Activated CD4-positive, alpha-beta T cell treated with anti-CD3 and anti-CD28 coated beads, Interleukin-2, amount 50 U/mL, for 48 hours (primary cell): ENCODE data around the gene ZNF771.
A peak's percentile ranks its signal among the peaks of the same experiment; 100 is the strongest.
"Not testable (repeated sequence)": the region's sequence is repeated elsewhere in the genome, so short reads cannot be mapped to it uniquely, and the experiment has no call there.

Experiments
- DNase-seq, 2 experiments: peaks; one replicate each; pipeline ENCODE4 v3.0.0-alpha.2; 2020

The ZNF771 gene

DNA sequence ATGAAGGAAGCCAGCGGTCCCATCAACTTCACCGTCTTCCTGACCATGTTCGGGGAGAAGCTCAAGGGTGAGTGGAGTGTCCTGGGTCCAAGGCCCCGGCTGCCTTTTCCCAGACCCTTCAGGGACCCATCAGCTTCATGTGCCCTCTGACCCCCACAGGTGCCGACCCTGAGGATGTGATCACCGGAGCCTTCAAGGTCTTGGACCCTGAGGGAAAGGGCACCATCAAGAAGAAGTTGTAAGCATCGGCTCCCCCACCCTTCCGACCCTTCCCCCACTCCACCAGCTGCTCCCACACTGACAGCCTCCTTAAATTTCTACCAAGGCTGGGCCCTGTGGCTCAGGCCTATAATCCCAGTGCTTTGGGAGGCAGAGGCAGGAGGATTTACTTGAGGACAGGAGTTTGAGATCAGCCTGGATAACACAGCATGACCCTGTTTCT, 30.9 kb upstream of the ZNF771 start:
- DNase-seq = no peak

DNA sequence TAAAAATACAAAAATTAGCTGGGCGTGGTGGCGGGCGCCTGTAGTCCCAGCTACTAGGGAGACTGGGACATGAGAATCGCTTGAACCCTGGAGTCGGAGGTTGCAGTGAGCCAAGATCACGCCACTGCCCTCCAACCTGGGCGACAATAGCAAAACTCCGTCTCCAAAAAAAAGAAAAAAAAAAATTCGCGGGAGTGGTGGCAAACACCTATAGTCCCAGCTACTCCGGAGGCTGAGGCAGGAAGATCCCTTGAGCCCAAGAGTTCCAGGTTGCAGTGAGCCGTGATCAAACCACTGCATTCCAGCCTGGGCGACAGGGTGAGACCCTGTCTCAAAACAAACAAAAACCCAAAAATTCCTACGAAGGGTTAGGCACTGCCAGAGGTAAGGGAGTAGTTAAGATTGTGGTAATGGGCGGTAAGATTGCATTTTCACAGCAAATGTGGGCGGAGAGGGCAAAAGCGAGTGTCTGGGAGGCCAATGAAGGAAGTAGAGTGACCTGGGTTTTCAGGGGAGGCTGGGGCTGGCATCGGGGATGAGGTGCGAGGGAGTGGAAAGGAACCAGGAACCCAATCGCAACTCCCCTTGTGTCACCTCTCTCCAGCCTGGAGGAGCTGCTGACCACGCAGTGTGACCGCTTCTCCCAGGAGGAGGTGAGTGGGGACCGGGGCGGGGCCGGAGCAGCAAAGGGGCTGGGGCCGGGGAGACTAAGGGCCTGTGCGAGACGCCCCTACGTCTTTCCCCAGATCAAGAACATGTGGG, 30.2 kb upstream of the ZNF771 start:
- no peak for DNase-seq

DNA sequence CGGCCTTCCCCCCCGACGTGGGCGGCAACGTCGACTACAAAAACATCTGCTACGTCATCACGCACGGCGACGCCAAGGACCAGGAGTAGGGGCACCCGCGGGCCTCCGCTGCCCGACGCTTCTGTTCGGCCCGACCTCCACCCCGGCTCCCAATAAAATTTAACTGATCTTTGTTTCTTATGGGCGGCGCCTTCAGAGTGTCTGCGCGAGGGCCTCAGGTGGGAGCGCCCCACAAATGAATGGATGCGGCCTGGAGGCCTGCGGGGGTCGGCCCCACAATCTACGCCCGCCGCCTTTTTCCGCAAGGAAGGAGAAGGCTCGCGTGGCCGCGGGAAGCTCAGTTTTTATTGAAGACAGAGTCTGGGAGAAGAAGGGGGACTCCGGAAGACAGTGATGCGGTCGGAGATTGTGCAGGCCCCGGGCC, 29.6 kb upstream of the ZNF771 start:
- peak; percentile 86 to 89 for DNase-seq

DNA sequence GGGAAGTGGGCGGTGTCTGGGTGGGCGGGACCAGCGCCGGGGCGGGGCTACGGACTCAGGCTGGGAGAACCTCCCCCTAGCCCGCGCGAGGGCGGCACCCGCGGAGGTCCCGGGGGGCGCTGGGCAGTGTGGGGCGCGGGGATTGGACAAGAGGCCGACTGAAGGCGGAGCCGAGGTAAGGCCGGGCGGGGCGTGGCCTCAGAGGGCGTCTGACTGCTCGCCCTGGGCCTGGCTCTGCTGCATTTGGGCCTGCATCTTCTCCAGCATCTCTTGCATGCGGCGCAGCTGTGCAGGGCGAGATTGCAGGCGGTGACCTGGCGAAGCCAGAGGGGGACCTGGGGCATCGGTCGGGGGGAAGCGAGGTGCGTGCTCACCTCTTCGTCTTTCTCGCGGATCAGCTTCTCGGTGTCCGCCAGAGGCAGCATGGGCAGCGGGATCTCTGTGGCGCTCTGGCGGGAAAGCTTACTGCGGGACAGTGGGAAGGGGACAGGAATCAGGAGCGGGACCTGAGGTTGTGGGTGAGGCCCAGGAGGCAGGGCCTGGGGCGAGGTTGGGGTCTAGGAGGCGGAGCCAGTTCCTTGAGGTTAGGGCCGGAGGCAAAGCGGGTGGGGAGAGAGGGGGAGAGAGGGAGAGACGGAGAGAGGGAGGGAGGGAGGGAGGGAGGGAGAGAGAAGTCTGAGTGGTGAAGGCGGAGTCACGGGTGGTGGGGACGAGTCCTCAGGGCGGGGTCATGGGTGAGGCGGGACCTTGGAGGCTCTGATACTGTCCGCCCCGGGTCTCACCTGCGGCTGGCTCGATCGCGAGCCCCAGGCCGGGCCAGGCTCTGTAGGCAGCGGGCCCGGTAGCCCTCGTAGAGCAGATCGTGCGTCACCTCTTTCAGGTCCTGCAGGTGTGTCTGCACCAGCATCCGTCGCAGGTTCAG, 28.9 kb upstream of the ZNF771 start:
- DNase-seq = peak; percentile 100

DNA sequence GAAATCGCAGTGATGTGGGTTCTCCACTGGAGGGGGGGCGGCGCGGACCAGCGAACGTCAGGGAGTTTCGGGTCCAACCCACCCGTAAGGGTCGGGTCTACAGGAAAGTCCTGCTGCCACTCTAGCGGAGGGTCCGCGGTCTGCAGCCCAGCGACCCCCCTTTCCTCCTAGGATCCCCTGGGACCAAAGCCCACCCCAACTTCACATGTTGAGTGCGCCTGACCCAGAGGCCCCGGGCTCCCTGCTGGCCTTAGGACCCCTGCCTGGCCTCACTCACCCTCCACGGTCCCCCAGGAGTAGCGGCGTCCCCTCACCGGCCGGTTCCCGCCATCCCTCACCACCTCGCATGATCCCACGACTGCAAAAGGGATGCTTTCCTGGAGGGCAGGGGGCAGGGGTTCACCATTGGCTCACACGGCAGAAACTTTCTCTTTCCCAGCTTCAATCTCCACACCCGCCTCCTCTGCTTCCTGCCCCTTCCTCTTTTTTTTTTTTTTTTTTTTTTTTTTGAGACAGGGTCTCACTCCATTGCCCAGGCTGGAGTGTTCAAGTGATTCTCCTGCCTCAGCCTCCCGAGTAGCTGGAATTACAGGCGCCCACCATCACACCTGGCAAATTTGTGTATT, 28.1 kb upstream of the ZNF771 start:
- no peak for DNase-seq

DNA sequence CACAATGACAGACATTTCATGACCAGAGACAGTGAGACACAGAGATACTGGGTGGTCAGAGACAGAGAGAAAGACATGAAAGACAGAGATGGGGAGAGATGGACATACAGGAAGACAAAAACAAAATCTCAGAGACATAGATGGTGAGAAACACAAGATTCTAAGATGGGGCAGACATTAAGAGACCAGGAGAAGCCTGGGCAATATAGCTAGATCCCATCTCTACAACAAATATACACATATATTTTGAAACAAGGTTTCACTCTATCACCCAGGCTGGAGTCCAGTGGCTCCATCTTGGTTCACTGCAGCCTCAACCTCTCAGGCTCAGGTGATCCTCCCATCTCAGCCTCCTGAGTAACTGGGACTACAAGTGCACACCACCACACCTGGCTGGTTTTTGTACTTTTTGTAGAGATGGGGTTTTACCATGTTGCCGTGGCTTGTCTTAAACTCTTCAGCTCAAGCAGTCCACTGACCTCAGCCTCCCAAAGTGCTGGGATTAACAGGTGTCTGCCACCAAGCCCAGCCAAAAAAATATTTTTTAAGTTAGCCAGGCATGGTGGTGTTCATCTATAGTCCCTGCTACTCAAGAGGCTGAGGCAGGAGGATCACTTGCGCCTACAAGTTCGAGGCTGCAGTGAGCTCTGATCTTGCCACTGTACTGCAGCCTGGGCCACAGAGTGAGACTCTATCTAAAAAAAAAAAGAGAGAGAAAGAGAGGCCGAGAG, 27.2 kb upstream of the ZNF771 start:
- no peak for DNase-seq

DNA sequence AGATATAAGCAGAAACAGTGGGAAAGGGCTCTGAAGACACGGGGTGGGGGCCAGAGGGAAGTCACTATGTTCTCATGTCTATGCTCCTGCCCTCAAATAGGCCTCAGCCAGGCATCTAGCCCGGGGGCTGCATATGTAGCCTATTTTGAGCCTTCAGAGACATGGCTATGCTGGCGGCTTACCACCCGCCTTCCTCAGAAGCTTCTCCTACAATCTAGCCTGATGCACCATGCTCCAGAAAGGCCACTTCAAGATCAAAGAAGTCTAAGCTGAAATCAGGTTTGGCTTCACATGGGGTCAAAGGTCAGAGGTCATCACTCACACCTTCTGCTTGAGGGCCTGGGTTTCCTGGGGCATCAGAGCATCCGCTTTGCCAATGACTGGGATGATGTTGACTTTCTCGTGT, 26.6 kb upstream of the ZNF771 start:
- DNase-seq = no peak

DNA sequence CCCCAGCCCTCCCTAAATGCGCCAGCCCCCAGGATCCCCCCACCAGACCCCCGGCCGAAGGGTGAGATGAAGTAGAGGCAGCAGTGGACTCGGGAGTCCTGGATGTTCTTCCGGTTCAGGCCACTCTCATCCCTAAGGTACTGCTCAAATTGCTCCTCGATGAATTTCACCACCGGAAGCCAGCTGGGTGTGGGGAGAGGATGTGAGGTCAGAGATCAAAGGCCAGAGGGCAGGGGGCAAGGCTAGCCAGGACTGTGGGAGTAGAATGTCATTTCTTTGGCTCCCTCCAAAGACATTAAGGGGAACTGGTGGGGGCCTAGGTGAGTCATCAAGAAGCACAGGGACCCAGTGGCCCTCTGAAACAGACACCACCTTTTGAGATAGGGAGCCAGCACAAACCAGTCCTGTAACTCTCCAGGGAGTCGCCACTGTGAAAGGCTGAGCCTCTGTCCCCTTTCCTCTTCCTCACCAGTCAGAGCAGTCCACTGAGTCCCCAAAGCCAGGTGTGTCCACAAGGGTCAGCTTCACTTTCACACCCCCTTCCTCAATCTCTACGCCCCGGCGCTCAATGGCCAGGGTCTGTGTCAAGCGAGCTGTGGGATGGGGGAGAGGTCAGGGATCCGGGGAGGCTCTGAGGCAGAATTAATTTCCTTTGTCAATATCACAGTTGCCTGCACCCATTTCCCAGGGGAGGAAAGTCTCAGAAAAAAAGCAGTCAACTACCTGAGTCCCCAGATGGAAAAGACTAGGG, 25.9 kb upstream of the ZNF771 start:
- DNase-seq = peak; percentile 60 to 70

DNA sequence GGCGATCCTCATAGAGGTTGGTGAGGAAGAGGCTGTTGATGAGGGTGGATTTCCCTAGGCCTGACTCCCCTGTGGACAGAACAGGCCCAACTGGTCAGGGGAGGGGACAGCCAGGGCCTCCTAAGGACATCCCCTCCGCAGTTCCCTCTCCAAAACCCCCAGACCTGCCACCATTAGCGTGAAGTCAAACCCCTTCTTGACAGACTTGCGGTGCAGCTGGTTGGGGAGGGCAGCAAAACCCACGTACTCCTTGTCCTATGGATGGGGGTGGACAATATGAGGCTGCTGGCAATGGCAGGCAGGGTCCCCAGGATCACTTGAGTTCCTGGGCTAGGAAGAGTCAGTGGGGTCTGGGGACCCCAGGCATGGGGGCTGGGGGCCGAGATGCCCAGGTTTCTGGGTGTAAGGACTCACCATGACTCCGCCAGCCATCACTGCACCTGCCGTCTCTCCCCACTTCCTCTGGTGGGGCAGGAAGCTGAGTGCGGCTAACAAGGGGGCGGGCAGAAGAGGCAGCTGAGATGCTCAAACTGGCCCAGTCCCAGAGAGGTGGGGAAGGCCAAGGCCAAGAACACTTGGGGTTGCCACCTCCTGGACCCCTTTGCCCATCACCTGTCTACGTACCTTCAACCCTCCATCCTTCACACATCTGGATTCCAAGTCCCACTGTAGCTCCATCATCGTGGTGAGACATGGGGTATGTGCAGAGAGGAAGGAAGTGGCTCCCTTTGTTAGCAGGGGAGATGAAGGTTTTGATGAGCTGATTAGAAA, 25.1 kb upstream of the ZNF771 start, which contains the start of gene SEPTIN1:
Gene SEPTIN1, minus strand, starts transcription at position 451 of the 771 bp plus-strand sequence. Its CDS starts 19 bp downstream, at position 432.
- DNase-seq = peak; percentile 81 to 85

DNA sequence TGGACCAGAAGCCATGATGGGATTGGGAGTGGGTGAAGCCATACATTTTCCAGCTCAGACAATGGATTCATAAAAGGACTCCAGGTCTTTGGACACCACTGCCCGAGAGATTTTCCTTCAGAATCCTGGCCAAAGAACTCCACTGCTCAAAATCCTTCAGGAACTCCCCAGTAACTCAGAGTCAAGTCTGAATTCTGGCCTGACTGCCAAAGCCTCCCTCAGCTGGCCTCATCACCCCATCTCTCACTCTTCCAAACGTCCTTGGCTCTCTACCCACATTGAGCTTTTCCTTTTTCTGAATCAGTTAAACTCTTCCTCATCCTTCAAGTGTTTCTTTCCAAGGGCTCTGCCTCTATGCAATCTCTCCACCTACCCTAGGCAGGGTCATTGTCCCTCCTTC, 23.9 kb upstream of the ZNF771 start:
- no peak for DNase-seq

DNA sequence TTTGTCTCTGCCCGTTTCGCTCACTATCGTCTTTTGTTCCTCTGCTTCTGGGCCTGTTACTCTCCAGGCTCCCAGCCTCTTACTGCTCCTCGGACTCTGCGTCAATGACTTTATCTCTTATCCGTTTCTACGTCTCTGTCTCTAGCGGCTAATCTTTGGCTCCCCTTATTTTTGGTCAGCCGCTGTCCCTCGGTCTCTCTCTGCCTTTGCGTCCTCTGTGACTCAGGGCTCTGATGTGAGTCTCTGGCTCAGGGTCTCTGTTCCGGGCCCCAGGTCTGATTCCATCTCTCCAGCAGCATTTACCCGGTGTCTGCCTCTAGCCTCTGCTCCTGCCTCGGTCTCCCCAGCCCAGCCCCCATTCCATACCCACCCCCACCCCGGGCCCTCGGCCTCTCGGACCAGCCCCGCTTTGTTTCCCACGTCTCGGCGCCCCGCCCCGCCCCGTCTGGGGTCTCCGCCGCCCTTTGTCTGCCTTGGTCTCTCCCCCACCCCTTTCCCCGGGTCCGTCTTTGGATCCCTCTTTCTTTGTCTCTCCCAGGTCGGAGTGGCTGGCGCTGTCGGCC, 12.7 kb upstream of the ZNF771 start:
- no peak for DNase-seq

DNA sequence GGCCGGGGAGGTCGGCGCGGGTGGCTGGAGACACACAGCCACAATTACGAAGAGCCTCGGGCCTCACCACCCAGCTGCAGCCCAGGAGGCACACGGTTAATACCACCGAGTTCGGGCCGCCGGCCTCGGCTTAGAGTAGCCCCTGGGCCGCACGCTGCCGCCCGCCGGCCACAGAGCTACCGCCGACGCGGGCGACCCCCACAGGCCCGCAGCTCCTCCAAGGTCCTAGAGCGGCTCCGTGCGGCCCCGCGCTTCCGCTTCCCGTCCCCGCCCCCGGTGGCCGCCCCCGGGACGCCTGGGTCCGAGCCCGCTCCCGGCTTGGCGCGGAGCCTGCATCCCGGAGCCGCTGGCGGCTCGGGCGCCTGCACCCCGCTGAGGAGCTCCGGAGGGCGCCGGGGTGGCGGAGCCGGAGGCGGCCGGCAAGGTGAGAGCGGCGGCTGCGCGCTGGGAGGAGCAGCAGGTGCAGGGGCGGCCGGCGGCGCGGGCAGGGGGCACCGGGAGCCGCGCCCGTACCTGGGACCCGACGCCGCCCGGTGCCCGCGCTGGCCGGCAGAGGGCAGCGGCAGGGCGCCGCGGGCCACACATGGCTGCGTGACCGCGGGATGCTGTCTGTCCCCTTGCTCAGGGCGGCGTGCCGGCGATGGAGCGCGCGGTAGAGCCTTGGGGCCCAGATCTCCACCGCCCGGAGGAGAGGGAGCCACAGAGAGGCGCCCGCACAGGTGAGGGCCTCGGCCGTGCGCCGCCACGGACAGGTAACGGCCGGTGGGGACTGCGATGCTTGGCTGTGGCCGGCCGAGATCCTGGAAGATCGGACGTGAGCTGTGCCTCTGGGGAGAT, 12.0 kb upstream of the ZNF771 start, which contains the start of gene ZNF48:
Gene ZNF48, plus strand, starts transcription at position 266 of the 837 bp plus-strand sequence. Its CDS starts 375 bp downstream, at position 641.
- peak; percentile 58 to 66 for DNase-seq

DNA sequence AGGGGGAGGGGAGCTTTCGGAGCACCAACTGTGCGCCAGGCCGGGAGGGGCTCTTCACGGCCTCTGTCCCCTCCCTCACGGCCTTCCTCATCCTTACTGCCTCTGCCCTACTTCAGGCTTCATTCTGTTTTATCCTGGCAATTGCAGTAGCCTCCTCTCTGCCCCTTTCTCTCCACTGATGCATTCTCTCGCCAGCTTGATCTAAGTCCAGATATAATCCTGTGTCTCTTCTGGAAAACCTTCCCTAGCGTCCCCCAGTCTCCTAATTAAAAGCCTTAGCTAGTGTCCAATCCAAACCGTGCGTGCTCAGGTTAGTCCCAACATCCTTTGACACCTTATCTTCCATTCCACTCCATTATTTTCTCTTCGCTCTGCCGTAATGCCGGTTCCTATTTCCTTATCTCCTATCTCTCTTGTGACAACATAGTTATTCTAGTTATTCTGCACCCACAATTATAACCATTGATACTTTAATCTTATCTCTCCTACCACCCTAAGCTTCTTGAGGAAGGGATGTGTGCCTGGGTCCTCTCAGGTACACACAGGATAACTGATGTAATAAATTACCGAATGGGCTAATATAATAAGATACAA, 11.3 kb upstream of the ZNF771 start:
- no peak for DNase-seq

DNA sequence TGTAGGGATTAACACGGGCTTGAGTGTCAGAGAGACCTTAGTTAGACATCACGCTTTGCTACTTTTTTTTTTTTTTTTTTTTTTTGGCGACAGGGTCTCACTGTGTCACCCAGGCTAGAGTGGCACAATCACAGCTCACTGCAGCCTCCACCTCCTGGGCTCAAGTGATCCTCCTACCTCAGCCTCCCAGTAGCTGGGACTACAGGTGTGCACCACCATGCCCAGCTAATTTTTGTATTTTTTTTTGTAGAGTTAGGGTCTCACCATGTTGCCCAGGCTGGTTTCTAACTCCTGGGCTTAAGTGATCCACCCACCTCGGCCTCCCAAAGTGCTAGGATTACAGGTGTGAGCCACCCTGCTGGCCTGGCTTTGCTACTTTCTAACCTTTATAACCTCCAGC, 10.8 kb upstream of the ZNF771 start:
- not testable (repeated sequence) for DNase-seq

DNA sequence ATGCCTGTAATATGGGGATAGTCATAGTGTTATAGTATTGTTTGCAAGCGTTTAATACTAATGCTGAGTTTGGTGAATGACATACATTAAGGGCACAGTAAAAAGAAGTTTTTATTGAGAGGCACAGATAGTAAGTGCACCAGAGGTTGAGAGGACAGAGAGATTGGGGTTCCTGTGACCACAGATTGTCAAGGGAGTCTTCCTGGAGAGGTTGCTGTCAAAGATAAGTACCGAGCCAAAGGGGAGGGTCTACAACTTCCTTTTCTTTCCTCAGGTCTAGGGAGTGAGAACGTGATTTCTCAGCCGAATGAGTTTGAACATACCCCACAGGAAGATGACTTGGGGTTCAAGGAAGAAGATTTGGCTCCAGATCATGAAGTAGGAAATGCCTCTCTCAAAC, 10.3 kb upstream of the ZNF771 start:
- no peak for DNase-seq

DNA sequence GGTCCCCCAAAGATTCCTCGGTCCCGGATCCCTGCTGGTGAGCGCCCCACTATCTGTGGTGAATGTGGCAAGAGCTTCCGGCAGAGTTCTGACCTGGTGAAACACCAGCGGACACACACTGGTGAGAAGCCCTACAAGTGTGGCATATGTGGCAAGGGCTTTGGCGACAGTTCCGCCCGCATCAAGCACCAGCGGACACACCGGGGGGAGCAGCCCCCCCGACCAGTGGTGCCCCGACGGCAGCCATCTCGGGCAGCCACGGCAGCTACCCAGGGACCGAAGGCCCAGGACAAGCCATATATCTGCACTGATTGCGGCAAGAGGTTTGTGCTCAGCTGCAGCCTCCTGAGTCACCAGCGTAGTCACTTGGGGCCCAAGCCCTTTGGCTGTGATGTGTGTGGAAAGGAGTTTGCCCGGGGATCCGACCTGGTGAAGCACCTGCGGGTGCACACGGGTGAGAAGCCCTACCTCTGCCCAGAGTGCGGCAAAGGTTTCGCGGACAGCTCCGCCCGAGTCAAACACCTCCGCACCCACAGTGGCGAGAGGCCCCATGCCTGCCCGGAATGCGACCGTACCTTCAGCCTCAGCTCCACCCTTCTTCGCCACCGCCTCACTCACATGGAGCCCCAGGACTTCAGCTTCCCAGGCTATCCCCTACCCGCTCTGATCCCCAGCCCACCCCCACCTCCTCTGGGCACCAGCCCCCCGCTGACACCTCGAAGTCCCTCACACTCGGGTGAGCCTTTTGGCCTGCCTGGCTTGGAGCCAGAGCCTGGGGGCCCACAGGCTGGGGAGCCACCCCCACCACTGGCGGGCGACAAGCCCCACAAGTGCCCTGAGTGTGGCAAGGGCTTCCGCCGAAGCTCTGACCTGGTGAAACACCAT, 9.4 kb upstream of the ZNF771 start:
- no peak for DNase-seq

DNA sequence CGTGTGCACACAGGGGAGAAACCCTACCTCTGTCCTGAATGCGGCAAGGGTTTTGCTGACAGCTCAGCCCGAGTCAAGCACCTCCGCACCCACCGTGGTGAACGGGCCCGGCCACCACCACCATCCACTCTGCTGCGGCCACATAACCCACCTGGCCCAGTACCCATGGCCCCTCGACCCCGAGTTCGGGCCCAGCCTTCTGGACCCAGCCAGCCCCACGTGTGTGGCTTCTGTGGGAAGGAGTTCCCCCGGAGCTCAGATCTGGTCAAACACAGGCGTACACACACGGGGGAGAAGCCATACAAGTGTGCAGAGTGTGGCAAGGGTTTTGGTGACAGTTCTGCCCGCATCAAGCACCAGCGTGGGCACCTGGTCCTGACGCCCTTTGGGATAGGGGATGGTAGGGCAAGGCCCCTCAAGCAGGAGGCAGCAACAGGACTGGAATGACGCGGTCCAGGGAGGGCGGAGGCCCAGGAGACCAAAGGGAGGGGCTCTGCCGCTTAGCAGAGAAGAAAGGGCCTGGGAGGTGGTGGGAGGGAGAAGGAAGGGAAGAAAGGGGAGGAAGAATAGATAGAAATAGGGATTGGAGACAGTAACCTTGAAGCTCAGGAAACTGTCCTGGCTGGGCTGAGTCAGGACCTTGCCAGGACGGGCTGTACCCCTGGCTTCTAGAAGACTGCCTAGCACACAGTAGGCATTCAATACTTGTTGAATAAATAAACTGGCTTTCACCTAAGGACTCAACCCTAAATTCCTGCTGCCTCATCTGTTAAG, 8.6 kb upstream of the ZNF771 start:
- DNase-seq = no peak
